Left ventricle myocardium superior (tissue), 1 donor: ENCODE measurements around the gene SPC24. TPM values are rescaled to one million over a fixed set of nuclear protein-coding genes. Genes with fewer than 3 reads are reported as not detected.
"Not testable (repeated sequence)": the region's sequence is repeated elsewhere in the genome, so short reads cannot be mapped to it uniquely, and the experiment has no call there.

Source experiments
- ATAC-seq: fragments of 200-7000 bp; cut with Tn5 transposase; one replicate; pipeline ENCODE4 v1.9.1; 2020; ENCODE audit warnings: mild to moderate bottlenecking, moderate library complexity
- DNase-seq: peaks from one replicate; pipeline ENCODE4 v3.0.0-alpha.2; 2020
- intact Hi-C: fragments of 100-400 bp; cut with micrococcal nuclease; formaldehyde crosslinking; loops from one replicate; pipeline ENCODE4 v1.11.0; 2022
- microRNA-seq: library from miRNA; unstranded; fragments of <30 nt; microRNA quantifications from one replicate; pipeline ENCODE4 v1.2.0, GENCODE V29; 2020; ENCODE audit warnings: borderline number of aligned reads
- total RNA-seq: library from RNA; stranded (reverse); fragmentation: NEBNext Ultra II Directional; extraction: Animal tissue kit (Norgen Biotek cat#: 25700); gene quantifications from one replicate; pipeline ENCODE4 v1.2.1, GENCODE V29; 2021
- donor health status: DM: no; HTN: yes; CAD: no; lungs with severe emphysema.

The SPC24 gene
- total RNA-seq, 1 donor from 2014 or later, result 8.1 TPM

- DNase-seq (no peak), ATAC-seq (no peak)
- intact Hi-C loops, result no loop called here
These were observed 46.8 kb downstream of the SPC24 start for GRCh38 chr19:11108746-11109145.

GRCh38 chr19:11106477-11106876 lies 49.1 kb downstream of the SPC24 start:
- intact Hi-C loops, result no loop called here
- ATAC-seq (peak; percentile 91), DNase-seq (peak; percentile 81)

- intact Hi-C loops, result no loop called here
- DNase-seq, result no peak
- ATAC-seq, result no peak
These were observed 50.5 kb downstream of the SPC24 start for GRCh38 chr19:11105014-11105636.

- DNase-seq, ATAC-seq, intact Hi-C loops: not testable (repeated sequence)
These were observed 51.9 kb downstream of the SPC24 start for GRCh38 chr19:11103667-11104066.

- DNase-seq (no peak), ATAC-seq (no peak)
- intact Hi-C loops, result no loop called here
These were observed 52.6 kb downstream of the SPC24 start for GRCh38 chr19:11102944-11103343.

GRCh38 chr19:11101057-11101456 lies 54.5 kb downstream of the SPC24 start:
- no peak for ATAC-seq
- no peak for DNase-seq
- intact Hi-C loops, result no loop called here

GRCh38 chr19:11100049-11100448 lies 55.5 kb downstream of the SPC24 start:
- DNase-seq (no peak), ATAC-seq (no peak)
- intact Hi-C loops, result no loop called here

- intact Hi-C loops, result no loop called here
- ATAC-seq, result no peak
- no peak for DNase-seq
These were observed 56.7 kb downstream of the SPC24 start for GRCh38 chr19:11098861-11099260.

- intact Hi-C loops, result no loop called here
- ATAC-seq, result no peak
- no peak for DNase-seq
These were observed 57.3 kb downstream of the SPC24 start for GRCh38 chr19:11098327-11098726.

GRCh38 chr19:11097367-11097766 lies 58.2 kb downstream of the SPC24 start:
- ATAC-seq, DNase-seq, intact Hi-C loops: not testable (repeated sequence)

- ATAC-seq, result peak; percentile 86
- peak; percentile 74 for DNase-seq
- intact Hi-C loops, result no loop called here
These were observed 59.3 kb downstream of the SPC24 start for GRCh38 chr19:11096210-11096841.

Small RNA genes within 50 kb of the gene (microRNA-seq; reads per million reads assigned to microRNA genes)
- gene MIR6886, result not detected

Other genes with a start within 250 kb of the SPC24 start
- gene YIPF2, start 227.1 kb downstream of the SPC24 start, total RNA-seq, result 16.4 TPM
- gene TIMM29, start 227.0 kb downstream of the SPC24 start, total RNA-seq, result 17.4 TPM
- 41.6 TPM for gene SMARCA4, start 194.8 kb downstream of the SPC24 start, total RNA-seq
- 8.2 TPM for gene LDLR, start 66.3 kb downstream of the SPC24 start, total RNA-seq
- gene KANK2, start 41.8 kb upstream of the SPC24 start, total RNA-seq, result 471 TPM
- not detected for gene ANGPTL8, start 83.8 kb upstream of the SPC24 start, total RNA-seq
- gene DOCK6, start 106.7 kb upstream of the SPC24 start, total RNA-seq, result 39.6 TPM
- gene TSPAN16, start 140.4 kb upstream of the SPC24 start, total RNA-seq, result not detected
- 8.1 TPM for gene RAB3D, start 183.9 kb upstream of the SPC24 start, total RNA-seq
- gene TMEM205, start 190.5 kb upstream of the SPC24 start, total RNA-seq, result 89.8 TPM
- gene CCDC159, start 190.7 kb upstream of the SPC24 start, total RNA-seq, result 20.9 TPM
- 17.7 TPM for gene PLPPR2, start 199.7 kb upstream of the SPC24 start, total RNA-seq
- 2.0 TPM for gene SWSAP1, start 218.9 kb upstream of the SPC24 start, total RNA-seq
- 7.6 TPM for gene EPOR, start 228.5 kb upstream of the SPC24 start, total RNA-seq